K562 (cell line): ENCODE data around the gene LYPD5. TPM values are rescaled to one million over a fixed set of nuclear protein-coding genes. Genes with fewer than 3 reads are reported as not detected.
A peak's percentile ranks its signal among the peaks of the same experiment; 100 is the strongest.

Source experiments
- ARID4B ChIP-seq: sonication (generic); formaldehyde crosslinking; IDR thresholded peaks from 2 replicates; pipeline ENCODE4 v1.8.0; 2022; ENCODE audit warnings: mild to moderate bottlenecking, missing genetic modification reagents
- ETS1 ChIP-seq: conservative IDR thresholded peaks from 2 replicates; pipeline ENCODE4 v1.6.1; 2011; ENCODE audit warnings: low read depth, mild to moderate bottlenecking, low read length; ENCODE audit not compliant: control insufficient read depth
- GTF2F1 ChIP-seq: IDR thresholded peaks from 2 replicates; pipeline ENCODE4 v1.6.1; 2011; ENCODE audit warnings: low read depth, low read length, improper control_type of control experiment
- KDM4B ChIP-seq, 2 experiments: fragments of 450-650 bp in 1 of 2; sonication (generic) in 1 of 2; IDR thresholded peaks; 2 replicates each; pipeline ENCODE4 v1.6.1; 2016 to 2017; ENCODE audit warnings: borderline replicate concordance in 2 of 2, antibody characterized with exemption in 1 of 2, low read depth in 1 of 2, mild to moderate bottlenecking in 1 of 2
- KLF6 ChIP-seq: fragments of 250-450 bp; sonication (Bioruptor Pico); IDR thresholded peaks from 2 replicates; pipeline ENCODE4 v1.4.0; 2020; ENCODE audit warnings: mild to moderate bottlenecking, moderate library complexity, borderline replicate concordance
- MAFG ChIP-seq: fragments of 450-650 bp; conservative IDR thresholded peaks from 2 replicates; pipeline ENCODE4 v1.6.1; 2016; ENCODE audit warnings: missing genetic modification characterization, missing compliant biosample characterization
- NCOR1 ChIP-seq: fragments of 450-650 bp; IDR thresholded peaks from 2 replicates; pipeline ENCODE4 v1.6.1; 2016; ENCODE audit warnings: mild to moderate bottlenecking, moderate library complexity
- SAP30 ChIP-seq: fragments of 200-600 bp; sonication (generic); IDR thresholded peaks from 2 replicates; pipeline ENCODE4 v1.6.1; 2012; ENCODE audit warnings: borderline replicate concordance, low read depth, mild to moderate bottlenecking, moderate library complexity, low read length, control low read depth, inconsistent platforms; ENCODE audit not compliant: insufficient read depth, poor library complexity, severe bottlenecking
- TAF15 ChIP-seq: fragments of 200-400 bp; formaldehyde crosslinking; IDR thresholded peaks from 2 replicates; pipeline ENCODE4 v1.6.1; 2017; ENCODE audit warnings: mild to moderate bottlenecking, low read depth, low read length, moderate library complexity
- TAF9B ChIP-seq: fragments of 450-650 bp; IDR thresholded peaks from 2 replicates; pipeline ENCODE4 v1.6.1; 2018; ENCODE audit warnings: mild to moderate bottlenecking; ENCODE audit not compliant: partially characterized antibody
- ZNF224 ChIP-seq: sonication (generic); formaldehyde crosslinking; IDR thresholded peaks from 2 replicates; pipeline ENCODE4 v1.8.0; 2022; ENCODE audit warnings: mild to moderate bottlenecking, missing genetic modification reagents
- ZNF586 ChIP-seq: fragments of 450-650 bp; formaldehyde crosslinking; conservative IDR thresholded peaks from 2 replicates; pipeline ENCODE4 v1.4.0; 2020; ENCODE audit warnings: mild to moderate bottlenecking, moderate library complexity
- polyA plus RNA-seq, 8 experiments: library from polyadenylated mRNA; depleted of rRNA in 4 of 8; stranded (reverse) in 5 of 8; unstranded in 3 of 8; fragments of >200 nt; fragmentation: Nextera tagmentation in 2 of 8; fragmentation: Illumina TruSeq in 1 of 8; extraction: Ambion mirVana in 2 of 8; extraction: Trizol in 1 of 8; gene quantifications; 2 replicates each; pipeline versions ENCODE4 v1.2.1 to v1.2.3, GENCODE V29; 2011 to 2014; ENCODE audit warnings: inconsistent platforms in 1 of 8, missing spikeins in 1 of 8
- total RNA-seq, 7 experiments: library from RNA; depleted of rRNA in 6 of 7; stranded (reverse); fragments of >200 nt in 6 of 7; fragmentation: Illumina TruSeq in 2 of 7; extraction: Trizol in 2 of 7; gene quantifications; 2 replicates each; pipeline versions ENCODE4 v1.2.1 to v1.2.3, GENCODE V29; 2011 to 2021; ENCODE audit warnings: low replicate concordance in 1 of 7
- TF ChIP-seq, protein P1 (sequence below): fragments of 450-650 bp; formaldehyde crosslinking; IDR thresholded peaks from 2 replicates; pipeline ENCODE4 v1.4.0; 2020; ENCODE audit warnings: mild to moderate bottlenecking, mixed read lengths
- TF ChIP-seq, protein P2 (sequence below), 2 experiments: fragments of 450-650 bp in 1 of 2; sonication (generic) in 1 of 2; formaldehyde crosslinking in 1 of 2; IDR thresholded peaks in 1 of 2; conservative IDR thresholded peaks in 1 of 2; 2 replicates each; pipeline versions ENCODE4 v1.6.1 to v1.8.1; 2016 to 2023; ENCODE audit warnings: mild to moderate bottlenecking in 2 of 2, moderate library complexity in 2 of 2, inconsistent platforms in 1 of 2, missing genetic modification reagents in 1 of 2
- TF ChIP-seq, protein P3 (sequence below): fragments of 450-650 bp; conservative IDR thresholded peaks from 2 replicates; pipeline ENCODE4 v1.6.1; 2016; ENCODE audit warnings: missing genetic modification characterization, low read depth, mild to moderate bottlenecking, missing compliant biosample characterization, moderate library complexity

Gene LYPD5
- total and polyA plus RNA-seq, 9 of the 15 experiments (the other 6 are each of a cell fraction or from before 2014, with no cell fraction given), result 0.03 to 0.22 (median 0.10) TPM; not detected in 3

DNA sequence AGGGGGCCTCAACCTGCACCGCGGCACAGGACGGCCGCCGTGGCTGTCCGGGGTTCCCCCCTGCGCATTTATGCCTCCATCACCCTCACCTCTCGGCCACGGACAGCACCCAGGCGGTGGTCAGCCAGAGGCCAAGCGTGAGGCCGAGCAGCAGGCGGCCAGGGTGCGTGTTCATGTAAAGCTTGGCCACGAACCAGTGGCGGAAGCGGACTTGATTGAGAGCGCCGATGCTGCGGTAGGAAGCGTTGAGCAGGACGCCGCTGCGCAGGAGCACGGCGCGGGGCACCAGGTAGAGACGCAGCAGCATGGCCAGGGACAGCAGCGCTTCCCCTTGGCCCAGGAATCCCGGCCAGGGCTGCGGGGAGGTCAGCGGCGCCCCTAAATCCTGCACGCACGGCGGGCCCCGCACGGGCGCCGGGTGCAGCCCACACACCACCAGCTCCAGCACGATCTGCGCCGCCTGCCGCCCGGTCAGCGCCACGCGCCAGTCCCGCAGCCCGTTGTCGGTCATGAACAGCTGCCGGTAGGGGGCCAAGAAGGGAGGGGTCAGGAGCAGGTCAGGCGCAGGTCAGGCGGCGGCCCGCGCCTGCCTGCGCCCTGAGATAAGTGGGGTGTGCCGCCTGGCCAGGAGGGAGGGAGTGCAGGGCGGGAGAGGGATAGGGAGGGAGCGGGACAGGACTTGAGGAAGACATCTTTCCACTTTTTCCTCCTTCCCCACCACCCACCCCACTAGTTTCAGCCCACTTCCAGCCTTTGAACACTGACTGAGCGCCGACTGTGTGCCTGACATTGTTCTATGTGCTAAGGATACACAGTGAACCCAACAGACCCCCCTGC is 27.9 kb downstream of the LYPD5 start (continued):
- TF ChIP-seq ETS1 (peak; percentile 97), TAF15 (no peak), TAF9B (peak; percentile 71), NCOR1 (peak; percentile 100), ARID4B (peak; percentile 97), KLF6 (CRISPR knock-in tag) (peak; percentile 88; the same call in 1 of the 2 replicates), ZNF224 (CRISPR knock-in tag) (peak; percentile 84), KDM4B (IDR thresholded peaks at IDR 0.05; ENCODE audit: borderline replicate concordance in 2 of 2, low read depth in 1 of 2) (peak in 1 of 2 experiments; percentile 82; a peak in 2 of 4 replicates), ZNF586 (CRISPR knock-in tag) (0 out of 2 replicates have a peak, but pooled peaks have one; percentile 17), SAP30 (peak; percentile 41), MAFG (tag) (no peak), GTF2F1 (peak; percentile 86)
- TF ChIP-seq, protein P1, sequence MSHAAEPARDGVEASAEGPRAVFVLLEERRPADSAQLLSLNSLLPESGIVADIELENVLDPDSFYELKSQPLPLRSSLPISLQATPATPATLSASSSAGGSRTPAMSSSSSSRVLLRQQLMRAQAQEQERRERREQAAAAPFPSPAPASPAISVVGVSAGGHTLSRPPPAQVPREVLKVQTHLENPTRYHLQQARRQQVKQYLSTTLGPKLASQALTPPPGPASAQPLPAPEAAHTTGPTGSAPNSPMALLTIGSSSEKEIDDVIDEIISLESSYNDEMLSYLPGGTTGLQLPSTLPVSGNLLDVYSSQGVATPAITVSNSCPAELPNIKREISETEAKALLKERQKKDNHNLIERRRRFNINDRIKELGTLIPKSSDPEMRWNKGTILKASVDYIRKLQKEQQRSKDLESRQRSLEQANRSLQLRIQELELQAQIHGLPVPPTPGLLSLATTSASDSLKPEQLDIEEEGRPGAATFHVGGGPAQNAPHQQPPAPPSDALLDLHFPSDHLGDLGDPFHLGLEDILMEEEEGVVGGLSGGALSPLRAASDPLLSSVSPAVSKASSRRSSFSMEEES (CRISPR knock-in tag), result peak; percentile 48; the same call in 1 of the 2 replicates
- TF ChIP-seq, protein P2, sequence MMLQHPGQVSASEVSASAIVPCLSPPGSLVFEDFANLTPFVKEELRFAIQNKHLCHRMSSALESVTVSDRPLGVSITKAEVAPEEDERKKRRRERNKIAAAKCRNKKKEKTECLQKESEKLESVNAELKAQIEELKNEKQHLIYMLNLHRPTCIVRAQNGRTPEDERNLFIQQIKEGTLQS (IDR thresholded peaks at IDR 0.05), result no peak
- TF ChIP-seq, protein P2 (CRISPR knock-in tag; conservative IDR thresholded peaks at IDR 0.05), result 0 out of 2 replicates have a peak, but pooled peaks have one; percentile 49
- TF ChIP-seq, protein P3, sequence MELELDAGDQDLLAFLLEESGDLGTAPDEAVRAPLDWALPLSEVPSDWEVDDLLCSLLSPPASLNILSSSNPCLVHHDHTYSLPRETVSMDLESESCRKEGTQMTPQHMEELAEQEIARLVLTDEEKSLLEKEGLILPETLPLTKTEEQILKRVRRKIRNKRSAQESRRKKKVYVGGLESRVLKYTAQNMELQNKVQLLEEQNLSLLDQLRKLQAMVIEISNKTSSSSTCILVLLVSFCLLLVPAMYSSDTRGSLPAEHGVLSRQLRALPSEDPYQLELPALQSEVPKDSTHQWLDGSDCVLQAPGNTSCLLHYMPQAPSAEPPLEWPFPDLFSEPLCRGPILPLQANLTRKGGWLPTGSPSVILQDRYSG, result peak; percentile 90
